WTC11 (cell line): Measurements from ENCODE around the gene TRPM2. TPM values are rescaled to one million over a fixed set of nuclear protein-coding genes. Genes with fewer than 3 reads are reported as not detected.

ENCODE experiments used
- ATAC-seq: fragments of 200-7000 bp; cut with Tn5 transposase; 2 replicates; pipeline ENCODE4 v1.10.0; 2021; ENCODE audit warnings: mild to moderate bottlenecking, moderate library complexity
- CTCF ChIA-PET: fragments of 300-600 bp; sonication (Branson Sonifier 250); formaldehyde crosslinking; loops from one replicate; lab custom pipeline; 2021; ENCODE audit warnings: antibody characterized with exemption; lab: Charles Lee
- POLR2A ChIA-PET: fragments of 350-600 bp; sonication (Branson Sonifier 250); formaldehyde crosslinking; loops from one replicate; lab custom pipeline; 2021; ENCODE audit warnings: antibody characterized with exemption; lab: Charles Lee
- DNase-seq: peaks from one replicate; pipeline ENCODE4 v3.0.0; 2021; ENCODE audit warnings: low spot score
- H3K27ac Mint-ChIP-seq: 2 replicates; pipeline ENCODE4 v1.8.0; 2021; ENCODE audit warnings: mixed read lengths
- H3K27me3 Mint-ChIP-seq: 2 replicates; pipeline ENCODE4 v1.8.0; 2021; ENCODE audit warnings: low read depth, mild to moderate bottlenecking, moderate library complexity, mixed read lengths
- H3K36me3 Mint-ChIP-seq: 2 replicates; pipeline ENCODE4 v1.8.0; 2021; ENCODE audit warnings: mixed read lengths
- H3K4me1 Mint-ChIP-seq: 2 replicates; pipeline ENCODE4 v1.8.0; 2022; ENCODE audit warnings: mixed read lengths
- H3K4me3 Mint-ChIP-seq: 2 replicates; pipeline ENCODE4 v1.8.0; 2021; ENCODE audit warnings: mild to moderate bottlenecking, moderate library complexity, mixed read lengths
- H3K9me3 Mint-ChIP-seq: 2 replicates; pipeline ENCODE4 v1.8.0; 2021; ENCODE audit warnings: mixed read lengths
- AR ChIP-seq: fragments of 250-450 bp; sonication (Bioruptor Pico); IDR thresholded peaks from 2 replicates; pipeline ENCODE4 v1.9.0; 2021; ENCODE audit warnings: mild to moderate bottlenecking
- ATF2 ChIP-seq: sonication (generic); formaldehyde crosslinking; IDR thresholded peaks from 2 replicates; pipeline ENCODE4 v1.8.1; 2022; ENCODE audit warnings: low read depth, missing genetic modification reagents, borderline replicate concordance
- CBFB ChIP-seq: sonication (generic); formaldehyde crosslinking; IDR thresholded peaks from 2 replicates; pipeline ENCODE4 v1.8.1; 2022; ENCODE audit warnings: mild to moderate bottlenecking, low read depth, missing genetic modification reagents
- FOXP4 ChIP-seq: sonication (generic); formaldehyde crosslinking; IDR thresholded peaks from 2 replicates; pipeline ENCODE4 v1.8.0; 2022; ENCODE audit warnings: mild to moderate bottlenecking, missing genetic modification reagents
- GABPB1 ChIP-seq: sonication (generic); formaldehyde crosslinking; IDR thresholded peaks from 2 replicates; pipeline ENCODE4 v1.8.1; 2023; ENCODE audit warnings: mild to moderate bottlenecking, missing genetic modification reagents
- JUN ChIP-seq: sonication (generic); formaldehyde crosslinking; IDR thresholded peaks from 2 replicates; pipeline ENCODE4 v1.8.0; 2023; ENCODE audit warnings: mild to moderate bottlenecking, missing genetic modification reagents
- OVOL2 ChIP-seq: fragments of 250-450 bp; sonication (Bioruptor Pico); IDR thresholded peaks from 2 replicates; pipeline ENCODE4 v1.9.0; 2021; ENCODE audit warnings: mild to moderate bottlenecking, borderline replicate concordance
- SMAD4 ChIP-seq: sonication (generic); formaldehyde crosslinking; IDR thresholded peaks from 2 replicates; pipeline ENCODE4 v1.8.0; 2022; ENCODE audit warnings: mild to moderate bottlenecking, missing genetic modification reagents
- ZNF121 ChIP-seq: sonication (generic); formaldehyde crosslinking; IDR thresholded peaks from 2 replicates; pipeline ENCODE4 v1.8.0; 2023; ENCODE audit warnings: missing genetic modification reagents
- ZNF232 ChIP-seq: sonication (generic); formaldehyde crosslinking; IDR thresholded peaks from 2 replicates; pipeline ENCODE4 v1.8.0; 2022; ENCODE audit warnings: mild to moderate bottlenecking, missing genetic modification reagents
- ZNF317 ChIP-seq: sonication (generic); formaldehyde crosslinking; IDR thresholded peaks from 2 replicates; pipeline ENCODE4 v1.8.1; 2023; ENCODE audit warnings: low read depth, mild to moderate bottlenecking, moderate library complexity, missing genetic modification reagents, borderline replicate concordance
- ZNF416 ChIP-seq: fragments of 250-450 bp; sonication (Bioruptor Pico); IDR thresholded peaks from 2 replicates; pipeline ENCODE4 v1.9.0; 2021; ENCODE audit warnings: mild to moderate bottlenecking, inconsistent platforms
- total RNA-seq: library from RNA; stranded (reverse); gene quantifications from 3 replicates; pipeline ENCODE4 v1.2.3, GENCODE V29; 2021
- TF ChIP-seq, protein P1 (sequence below): sonication (generic); formaldehyde crosslinking; conservative IDR thresholded peaks from 2 replicates; pipeline ENCODE4 v1.8.1; 2023; ENCODE audit warnings: mild to moderate bottlenecking, low read depth, missing genetic modification reagents, moderate library complexity

The TRPM2 gene
- total RNA-seq, 1 experiment from 2014 or later, result 0.92 TPM

DNA sequence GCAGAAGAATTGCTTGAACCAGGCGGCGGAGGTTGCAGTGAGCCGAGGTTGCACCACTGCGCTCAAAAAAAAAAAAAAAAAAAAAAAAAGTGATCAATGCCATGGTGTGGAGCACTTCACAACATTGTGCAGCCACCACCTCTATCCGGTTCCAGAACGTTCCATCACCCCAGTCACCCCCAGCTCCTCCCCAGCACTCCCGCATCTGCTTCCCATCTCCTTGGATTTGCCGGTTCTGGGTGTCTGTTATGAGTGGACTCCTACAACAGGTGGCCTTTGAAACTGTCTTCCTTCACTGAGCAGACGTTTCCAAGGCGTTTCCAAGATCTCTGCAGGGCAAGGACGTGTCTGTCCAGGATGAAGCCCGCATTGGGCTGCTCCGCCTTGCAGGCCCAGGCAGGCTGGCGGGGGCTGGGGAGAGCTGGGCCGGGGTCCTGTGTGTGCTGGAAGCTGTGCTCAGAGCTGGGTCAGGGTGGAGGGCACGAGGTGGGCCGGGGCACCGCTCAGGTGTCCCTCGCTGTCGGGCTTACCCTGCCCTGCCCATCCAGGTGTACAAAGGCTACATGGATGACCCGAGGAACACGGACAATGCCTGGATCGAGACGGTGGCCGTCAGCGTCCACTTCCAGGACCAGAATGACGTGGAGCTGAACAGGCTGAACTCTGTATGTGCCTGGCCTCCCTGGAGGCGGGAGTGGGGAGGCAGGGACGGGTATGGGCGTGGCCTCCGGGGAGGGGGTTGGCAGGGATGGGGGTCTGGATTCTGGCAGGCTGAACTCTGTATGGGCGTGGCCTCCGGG, 87.0 kb downstream of the TRPM2 start:
- H3K27ac Mint-ChIP-seq, result no peak overlapping the region
- H3K36me3 Mint-ChIP-seq, result no peaks in the 10 kb centered on the region
- POLR2A ChIA-PET, result no interaction called here
- ATAC-seq (no peak), DNase-seq (no peak)
- 0 out of 2 replicates have a peak, but pooled peaks cover 6% of the 10 kb centered on the region for H3K9me3 Mint-ChIP-seq
- no peak overlapping the region for H3K4me3 Mint-ChIP-seq
- no peaks in the 10 kb centered on the region for H3K4me1 Mint-ChIP-seq
- CTCF ChIA-PET, result interaction anchor here (0.9 kb wide), 1 partner anchor 39 kb away, joined by 4 read pairs; no protein-coding TSS in a partner anchor
- H3K27me3 Mint-ChIP-seq, result no peaks in the 10 kb centered on the region
- TF ChIP-seq ZNF121 (CRISPR knock-in tag) (no peak), ATF2 (CRISPR knock-in tag) (no peak), FOXP4 (CRISPR knock-in tag) (no peak), SMAD4 (CRISPR knock-in tag) (no peak), ZNF416 (no peak), GABPB1 (CRISPR knock-in tag) (no peak)

- ATAC-seq (no peak), DNase-seq (no peak)
- TF ChIP-seq JUN (no peak), ZNF416 (no peak), FOXP4 (CRISPR knock-in tag) (no peak), CBFB (no peak), ZNF232 (CRISPR knock-in tag) (no peak), ZNF317 (CRISPR knock-in tag) (no peak), OVOL2 (CRISPR knock-in tag) (no peak), AR (no peak)
- TF ChIP-seq, protein P1, sequence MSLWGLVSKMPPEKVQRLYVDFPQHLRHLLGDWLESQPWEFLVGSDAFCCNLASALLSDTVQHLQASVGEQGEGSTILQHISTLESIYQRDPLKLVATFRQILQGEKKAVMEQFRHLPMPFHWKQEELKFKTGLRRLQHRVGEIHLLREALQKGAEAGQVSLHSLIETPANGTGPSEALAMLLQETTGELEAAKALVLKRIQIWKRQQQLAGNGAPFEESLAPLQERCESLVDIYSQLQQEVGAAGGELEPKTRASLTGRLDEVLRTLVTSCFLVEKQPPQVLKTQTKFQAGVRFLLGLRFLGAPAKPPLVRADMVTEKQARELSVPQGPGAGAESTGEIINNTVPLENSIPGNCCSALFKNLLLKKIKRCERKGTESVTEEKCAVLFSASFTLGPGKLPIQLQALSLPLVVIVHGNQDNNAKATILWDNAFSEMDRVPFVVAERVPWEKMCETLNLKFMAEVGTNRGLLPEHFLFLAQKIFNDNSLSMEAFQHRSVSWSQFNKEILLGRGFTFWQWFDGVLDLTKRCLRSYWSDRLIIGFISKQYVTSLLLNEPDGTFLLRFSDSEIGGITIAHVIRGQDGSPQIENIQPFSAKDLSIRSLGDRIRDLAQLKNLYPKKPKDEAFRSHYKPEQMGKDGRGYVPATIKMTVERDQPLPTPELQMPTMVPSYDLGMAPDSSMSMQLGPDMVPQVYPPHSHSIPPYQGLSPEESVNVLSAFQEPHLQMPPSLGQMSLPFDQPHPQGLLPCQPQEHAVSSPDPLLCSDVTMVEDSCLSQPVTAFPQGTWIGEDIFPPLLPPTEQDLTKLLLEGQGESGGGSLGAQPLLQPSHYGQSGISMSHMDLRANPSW (CRISPR knock-in tag), result no peak
- POLR2A ChIA-PET, result no interaction called here
- Mint-ChIP-seq H3K4me1 (no peaks in the 10 kb centered on the region), H3K9me3 (0 out of 2 replicates have a peak, but pooled peaks cover 6% of the 10 kb centered on the region), H3K36me3 (no peaks in the 10 kb centered on the region), H3K27me3 (no peaks in the 10 kb centered on the region), H3K27ac (no peak overlapping the region), H3K4me3 (no peak overlapping the region)
- CTCF ChIA-PET, result no interaction called here
Observed at GRCh38 chr21:44441041-44441400, 87.6 kb downstream of the TRPM2 start.
